K562 (cell line): ENCODE measurements around the gene ENTR1. TPM values are rescaled to one million over a fixed set of nuclear protein-coding genes. Genes with fewer than 3 reads are reported as not detected.
A peak's percentile ranks its signal among the peaks of the same experiment; 100 is the strongest.

Source experiments
- ATF1 ChIP-seq, 2 experiments: fragments of 450-650 bp in 1 of 2; IDR thresholded peaks; 2 replicates each; pipeline ENCODE4 v1.6.1; 2016; ENCODE audit warnings: missing compliant biosample characterization in 1 of 2, missing genetic modification characterization in 1 of 2
- CHD2 ChIP-seq: IDR thresholded peaks from 2 replicates; pipeline ENCODE4 v1.6.1; 2011; ENCODE audit warnings: low read depth, low read length
- CREM ChIP-seq: IDR thresholded peaks from 2 replicates; pipeline ENCODE4 v1.6.1; 2014; ENCODE audit warnings: antibody characterized with exemption, low read depth
- EP400 ChIP-seq: fragments of 450-650 bp; IDR thresholded peaks from 2 replicates; pipeline ENCODE4 v1.6.1; 2017; ENCODE audit warnings: antibody characterized with exemption, mild to moderate bottlenecking, moderate library complexity
- ETS1 ChIP-seq: conservative IDR thresholded peaks from 2 replicates; pipeline ENCODE4 v1.6.1; 2011; ENCODE audit warnings: low read depth, mild to moderate bottlenecking, low read length; ENCODE audit not compliant: control insufficient read depth
- FIP1L1 ChIP-seq: fragments of 200-400 bp; formaldehyde crosslinking; IDR thresholded peaks from 2 replicates; pipeline ENCODE4 v1.6.1; 2018; ENCODE audit warnings: mild to moderate bottlenecking, low read depth, low read length; ENCODE audit not compliant: poor library complexity, severe bottlenecking
- GABPB1 ChIP-seq: sonication (generic); formaldehyde crosslinking; IDR thresholded peaks from 2 replicates; pipeline ENCODE4 v1.8.0; 2022; ENCODE audit warnings: mild to moderate bottlenecking, missing genetic modification reagents
- MAX ChIP-seq: sonication (generic); formaldehyde crosslinking; IDR thresholded peaks from 2 replicates; pipeline ENCODE4 v1.9.0; 2022; ENCODE audit warnings: mild to moderate bottlenecking, missing genetic modification reagents
- NEUROD1 ChIP-seq: fragments of 150-350 bp; IDR thresholded peaks from 2 replicates; pipeline ENCODE4 v1.6.1; 2014; ENCODE audit warnings: borderline replicate concordance, low read length, low read depth; ENCODE audit not compliant: partially characterized antibody
- OTX1 ChIP-seq: fragments of 450-650 bp; formaldehyde crosslinking; IDR thresholded peaks from 2 replicates; pipeline ENCODE4 v1.4.0; 2022; ENCODE audit warnings: mild to moderate bottlenecking
- POLR2AphosphoS2 ChIP-seq: IDR thresholded peaks from 2 replicates; pipeline ENCODE4 v1.6.1; 2012; ENCODE audit warnings: low read length, improper control_type of control experiment
- POLR2G ChIP-seq: fragments of 200-400 bp; formaldehyde crosslinking; IDR thresholded peaks from 2 replicates; pipeline ENCODE4 v1.6.1; 2017; ENCODE audit warnings: low read depth, mild to moderate bottlenecking, antibody characterized with exemption, low read length, moderate library complexity
- RNF2 ChIP-seq: sonication (generic); IDR thresholded peaks from 2 replicates; pipeline ENCODE4 v1.6.1; 2016
- TAF7 ChIP-seq: fragments of 450-650 bp; IDR thresholded peaks from 2 replicates; pipeline ENCODE4 v1.6.1; 2016; ENCODE audit warnings: missing genetic modification characterization, missing compliant biosample characterization
- THAP12 ChIP-seq: fragments of 250-450 bp; sonication (Bioruptor Pico); IDR thresholded peaks from 2 replicates; pipeline ENCODE4 v1.9.0; 2021; ENCODE audit warnings: mild to moderate bottlenecking, inconsistent platforms
- ZBTB11 ChIP-seq, 3 experiments: fragments of 200-800 bp in 1 of 3; fragments of 250-450 bp in 1 of 3; fragments of 450-650 bp in 1 of 3; sonication (Bioruptor Pico) in 1 of 3; sonication (Bioruptor generic) in 1 of 3; formaldehyde crosslinking in 1 of 3; IDR thresholded peaks; 2 replicates each; pipeline versions ENCODE4 v1.6.1 to v1.8.0; 2016 to 2022; ENCODE audit warnings: mild to moderate bottlenecking in 2 of 3, missing genetic modification characterization in 2 of 3, missing compliant biosample characterization in 1 of 3, moderate library complexity in 1 of 3
- ZBTB43 ChIP-seq: sonication (generic); formaldehyde crosslinking; IDR thresholded peaks from 2 replicates; pipeline ENCODE4 v1.8.0; 2023; ENCODE audit warnings: mild to moderate bottlenecking, missing genetic modification reagents
- polyA plus RNA-seq, 8 experiments: library from polyadenylated mRNA; depleted of rRNA in 4 of 8; stranded (reverse) in 5 of 8; unstranded in 3 of 8; fragments of >200 nt; fragmentation: Nextera tagmentation in 2 of 8; fragmentation: Illumina TruSeq in 1 of 8; extraction: Ambion mirVana in 2 of 8; extraction: Trizol in 1 of 8; gene quantifications; 2 replicates each; pipeline versions ENCODE4 v1.2.1 to v1.2.3, GENCODE V29; 2011 to 2014; ENCODE audit warnings: inconsistent platforms in 1 of 8, missing spikeins in 1 of 8
- total RNA-seq, 7 experiments: library from RNA; depleted of rRNA in 6 of 7; stranded (reverse); fragments of >200 nt in 6 of 7; fragmentation: Illumina TruSeq in 2 of 7; extraction: Trizol in 2 of 7; gene quantifications; 2 replicates each; pipeline versions ENCODE4 v1.2.1 to v1.2.3, GENCODE V29; 2011 to 2021; ENCODE audit warnings: low replicate concordance in 1 of 7

The ENTR1 gene
- total and polyA plus RNA-seq, 9 of the 15 experiments (the other 6 are each of a cell fraction or from before 2014, with no cell fraction given), result 6.7 to 106 (median 72.6) TPM

GRCh38 chr9:136410500-136411287, at the start of gene ENTR1, which contains the start of gene PMPCA (continued):
- TF ChIP-seq ZBTB43 (CRISPR knock-in tag) (0 out of 2 replicates have a peak, but pooled peaks have one; percentile 69), FIP1L1 (peak; percentile 31), OTX1 (CRISPR knock-in tag) (peak; percentile 54; the same call in 1 of the 2 replicates), POLR2AphosphoS2 (no peak; the same call in 1 of the 2 replicates), CREM (peak; percentile 98), MAX (peak; percentile 70), NEUROD1 (peak; percentile 60), THAP12 (CRISPR knock-in tag) (peak; percentile 46; the same call in 1 of the 2 replicates), POLR2G (peak; percentile 91), GABPB1 (peak; percentile 97), TAF7 (tag) (peak; percentile 85), ATF1 (CRISPR knock-in tag; IDR thresholded peaks at IDR 0.05) (peak; percentile 60; the same call in 1 of the 2 replicates), ATF1 (tag; IDR thresholded peaks at IDR 0.05) (peak; percentile 93), ETS1 (peak; percentile 15; the same call in 1 of the 2 replicates), ZBTB11 (CRISPR knock-in tag; IDR thresholded peaks at IDR 0.05) (peak in 1 of 3 experiments; percentile 57; a peak in 2 of 6 replicates), EP400 (peak; percentile 92), CHD2 (peak; percentile 59), RNF2 (peak; percentile 54; the same call in 1 of the 2 replicates)
